HUES48 (cell line): Measurements from ENCODE around the gene DPP9.
A peak's percentile ranks its signal among the peaks of the same experiment; 100 is the strongest.
"Not testable (repeated sequence)": the region's sequence is repeated elsewhere in the genome, so short reads cannot be mapped to it uniquely, and the experiment has no call there.

ENCODE experiments used
- H3K27ac ChIP-seq: one replicate; pipeline ENCODE4 v1.7.0; 2013; ENCODE audit warnings: low read depth, low read length, inconsistent platforms
- H3K27me3 ChIP-seq: 2 replicates; pipeline ENCODE4 v1.6.1; 2013; ENCODE audit warnings: mild to moderate bottlenecking, low read length; ENCODE audit not compliant: control insufficient read depth, insufficient read depth
- H3K36me3 ChIP-seq: 2 replicates; pipeline ENCODE4 v1.6.1; 2013; ENCODE audit warnings: low read length; ENCODE audit not compliant: control insufficient read depth, insufficient read depth
- H3K4me1 ChIP-seq: 2 replicates; pipeline ENCODE4 v1.6.1; 2013; ENCODE audit warnings: mild to moderate bottlenecking, low read length; ENCODE audit not compliant: control insufficient read depth, insufficient read depth
- H3K4me3 ChIP-seq: 2 replicates; pipeline ENCODE4 v1.5.1; 2013; ENCODE audit warnings: mild to moderate bottlenecking, low read depth, low read length
- H3K9ac ChIP-seq: 2 replicates; pipeline ENCODE4 v1.6.1; 2013; ENCODE audit warnings: mild to moderate bottlenecking, low read depth, low read length, moderate library complexity
- H3K9me3 ChIP-seq: 2 replicates; pipeline ENCODE4 v1.6.1; 2013; ENCODE audit warnings: low read length; ENCODE audit not compliant: control insufficient read depth, insufficient read depth

The DPP9 gene

GRCh38 chr19:4684312-4685095 is 39.1 kb downstream of the DPP9 start:
- Histone ChIP-seq H3K27ac (no peak overlapping the region), H3K36me3 (peaks cover 47% of the 10 kb centered on the region), H3K9ac (no peak overlapping the region)

GRCh38 chr19:4682417-4683200 is 41.0 kb downstream of the DPP9 start:
- H3K4me3 ChIP-seq = no peak overlapping the region
- no peak overlapping the region for H3K9ac ChIP-seq
- no peak overlapping the region for H3K27ac ChIP-seq
- H3K27me3 ChIP-seq = no peaks in the 10 kb centered on the region
- peaks cover 37% of the 10 kb centered on the region for H3K36me3 ChIP-seq
- H3K4me1 ChIP-seq = peaks cover 5% of the 10 kb centered on the region; the same call in 1 of the 2 replicates
- no peaks in the 10 kb centered on the region for H3K9me3 ChIP-seq

More at GRCh38 chr19:4684312-4685095, 39.1 kb downstream of the DPP9 start:
- Histone ChIP-seq H3K9me3 (no peaks in the 10 kb centered on the region), H3K4me3 (no peak overlapping the region), H3K27me3 (no peaks in the 10 kb centered on the region), H3K4me1 (no peaks in the 10 kb centered on the region)

GRCh38 chr19:4680021-4680420 is 43.6 kb downstream of the DPP9 start:
- H3K9me3 ChIP-seq, H3K27me3 ChIP-seq, H3K4me1 ChIP-seq, H3K27ac ChIP-seq, H3K4me3 ChIP-seq, H3K9ac ChIP-seq: not testable (repeated sequence)
- H3K36me3 ChIP-seq = peaks cover 26% of the 10 kb centered on the region

DNA sequence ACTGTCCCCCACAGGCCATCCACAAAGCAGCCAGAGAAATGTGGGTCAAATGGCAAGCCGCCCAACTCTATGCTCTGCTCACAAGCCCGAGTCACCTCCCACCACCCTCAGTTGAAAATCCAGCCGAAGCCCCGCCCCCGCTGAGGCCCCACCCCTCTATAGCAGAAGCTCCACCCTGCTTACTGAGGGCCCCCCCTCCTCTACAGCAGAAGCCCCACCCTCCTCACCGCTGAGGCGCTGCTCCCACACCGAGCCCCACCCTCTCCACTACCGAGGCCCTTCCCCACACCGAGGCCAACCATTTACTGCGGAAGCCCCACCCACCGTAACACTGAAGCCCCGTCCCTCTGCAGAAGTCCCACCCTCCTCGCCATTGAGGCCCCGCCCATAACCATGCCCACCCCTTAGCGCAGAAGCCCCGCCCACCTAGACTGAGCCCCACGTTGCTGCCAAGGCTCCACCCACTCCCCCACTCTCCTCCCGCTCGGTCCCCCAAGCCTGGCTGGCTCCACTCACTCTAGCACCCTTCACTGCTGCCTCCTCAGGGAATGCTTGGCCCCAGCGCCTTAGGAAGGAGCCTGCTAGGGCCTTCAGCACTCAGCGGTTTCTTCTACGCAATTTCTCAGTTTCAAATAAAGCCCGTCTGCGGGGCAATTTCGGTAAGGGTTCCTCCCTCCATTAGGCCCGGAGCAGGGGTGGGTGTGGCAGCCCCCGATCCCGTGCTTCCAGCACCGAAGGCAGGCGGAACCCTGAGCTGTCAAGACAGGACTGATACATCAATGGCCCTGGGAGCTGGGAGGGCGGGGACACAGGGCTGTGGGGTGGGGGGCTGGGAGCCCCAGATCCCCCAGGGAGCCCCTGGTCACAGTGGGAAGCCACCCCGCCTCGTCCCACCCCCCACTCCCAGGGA is 44.5 kb downstream of the DPP9 start:
- no peaks in the 10 kb centered on the region for H3K9me3 ChIP-seq
- no peak overlapping the region for H3K9ac ChIP-seq
- H3K27me3 ChIP-seq = no peaks in the 10 kb centered on the region
- peaks cover 19% of the 10 kb centered on the region for H3K36me3 ChIP-seq
- H3K4me3 ChIP-seq = no peak overlapping the region; the same call in 1 of the 2 replicates
- H3K4me1 ChIP-seq = peaks cover 9% of the 10 kb centered on the region; the same call in 1 of the 2 replicates
- peak overlapping the region; percentile 42 for H3K27ac ChIP-seq

GRCh38 chr19:4676955-4677731 is 46.5 kb downstream of the DPP9 start:
- H3K4me1 ChIP-seq = peaks cover 9% of the 10 kb centered on the region; the same call in 1 of the 2 replicates
- H3K4me3 ChIP-seq = no peak overlapping the region
- H3K27me3 ChIP-seq = no peaks in the 10 kb centered on the region
- H3K27ac ChIP-seq = peak overlapping the region; percentile 21
- no peaks in the 10 kb centered on the region for H3K9me3 ChIP-seq
- no peak overlapping the region for H3K9ac ChIP-seq
- peaks cover 10% of the 10 kb centered on the region; the same call in 1 of the 2 replicates for H3K36me3 ChIP-seq

- H3K9me3 ChIP-seq = no peaks in the 10 kb centered on the region
- no peak overlapping the region for H3K27ac ChIP-seq
- H3K36me3 ChIP-seq = 0 out of 2 replicates have a peak, but pooled peaks cover 4% of the 10 kb centered on the region
- peaks cover 9% of the 10 kb centered on the region; the same call in 1 of the 2 replicates for H3K4me1 ChIP-seq
- H3K27me3 ChIP-seq = no peaks in the 10 kb centered on the region
- no peak overlapping the region for H3K9ac ChIP-seq
- H3K4me3 ChIP-seq = no peak overlapping the region
Measured at GRCh38 chr19:4675346-4675745, 48.3 kb downstream of the DPP9 start.

GRCh38 chr19:4673726-4674125 is 49.9 kb downstream of the DPP9 start:
- Histone ChIP-seq H3K27me3 (no peaks in the 10 kb centered on the region), H3K36me3 (0 out of 2 replicates have a peak, but pooled peaks cover 4% of the 10 kb centered on the region), H3K4me1 (peaks cover 8% of the 10 kb centered on the region; the same call in 1 of the 2 replicates), H3K27ac (no peak overlapping the region), H3K9me3 (no peaks in the 10 kb centered on the region), H3K9ac (no peak overlapping the region), H3K4me3 (no peak overlapping the region)

- H3K4me3 ChIP-seq = no peak overlapping the region
- H3K9me3 ChIP-seq = no peaks in the 10 kb centered on the region
- no peaks in the 10 kb centered on the region for H3K27me3 ChIP-seq
- H3K27ac ChIP-seq = no peak overlapping the region
- H3K4me1 ChIP-seq = peaks cover 4% of the 10 kb centered on the region; the same call in 1 of the 2 replicates
- no peak overlapping the region for H3K9ac ChIP-seq
- H3K36me3 ChIP-seq = peaks cover 4% of the 10 kb centered on the region
Measured at GRCh38 chr19:4673216-4673615, 50.4 kb downstream of the DPP9 start.

DNA sequence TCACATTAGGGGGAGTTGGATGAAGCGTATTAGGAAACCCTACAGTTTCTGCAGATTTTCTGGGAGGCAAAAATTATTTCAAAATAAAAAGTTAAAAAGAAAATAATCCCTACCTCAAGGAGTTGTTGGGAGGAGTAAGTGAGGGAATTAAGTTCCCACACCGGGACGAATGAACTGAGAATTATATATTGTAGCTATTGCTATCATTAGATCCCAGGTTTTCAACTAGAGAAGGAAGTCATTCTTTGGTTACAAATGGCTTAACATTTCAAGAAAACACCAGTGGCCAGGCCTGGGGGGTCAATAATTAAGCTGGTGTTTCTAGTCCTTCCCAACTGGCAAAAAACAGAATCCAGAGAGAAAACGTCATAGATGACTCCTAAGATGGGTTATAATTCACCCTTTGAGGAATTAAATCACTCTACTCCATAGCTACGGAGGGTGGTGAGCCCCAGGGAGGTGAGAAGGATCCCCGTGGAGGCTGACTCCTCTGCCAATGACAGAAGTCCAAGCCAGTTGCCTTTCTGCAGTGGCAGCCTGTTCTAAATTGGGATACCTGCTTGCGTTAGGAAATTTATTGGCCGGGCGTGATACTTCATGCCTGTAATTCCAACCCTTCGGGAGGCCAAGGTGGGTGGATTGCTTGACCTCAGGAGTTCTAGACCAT is 52.3 kb downstream of the DPP9 start:
- H3K36me3 ChIP-seq = peaks cover 16% of the 10 kb centered on the region
- H3K4me1 ChIP-seq = no peaks in the 10 kb centered on the region
- H3K4me3 ChIP-seq = no peak overlapping the region
- no peak overlapping the region for H3K9ac ChIP-seq
- no peaks in the 10 kb centered on the region for H3K9me3 ChIP-seq
- no peaks in the 10 kb centered on the region for H3K27me3 ChIP-seq
- H3K27ac ChIP-seq = peak overlapping the region; percentile 46
